ENCODE results near the gene CHAD. TPM values are rescaled to one million over a fixed set of nuclear protein-coding genes. Genes with fewer than 3 reads are reported as not detected.

The CHAD gene
- total RNA-seq, 3 donors from 2014 or later = 2.3 to 5.6 TPM; not detected in 1

DNA sequence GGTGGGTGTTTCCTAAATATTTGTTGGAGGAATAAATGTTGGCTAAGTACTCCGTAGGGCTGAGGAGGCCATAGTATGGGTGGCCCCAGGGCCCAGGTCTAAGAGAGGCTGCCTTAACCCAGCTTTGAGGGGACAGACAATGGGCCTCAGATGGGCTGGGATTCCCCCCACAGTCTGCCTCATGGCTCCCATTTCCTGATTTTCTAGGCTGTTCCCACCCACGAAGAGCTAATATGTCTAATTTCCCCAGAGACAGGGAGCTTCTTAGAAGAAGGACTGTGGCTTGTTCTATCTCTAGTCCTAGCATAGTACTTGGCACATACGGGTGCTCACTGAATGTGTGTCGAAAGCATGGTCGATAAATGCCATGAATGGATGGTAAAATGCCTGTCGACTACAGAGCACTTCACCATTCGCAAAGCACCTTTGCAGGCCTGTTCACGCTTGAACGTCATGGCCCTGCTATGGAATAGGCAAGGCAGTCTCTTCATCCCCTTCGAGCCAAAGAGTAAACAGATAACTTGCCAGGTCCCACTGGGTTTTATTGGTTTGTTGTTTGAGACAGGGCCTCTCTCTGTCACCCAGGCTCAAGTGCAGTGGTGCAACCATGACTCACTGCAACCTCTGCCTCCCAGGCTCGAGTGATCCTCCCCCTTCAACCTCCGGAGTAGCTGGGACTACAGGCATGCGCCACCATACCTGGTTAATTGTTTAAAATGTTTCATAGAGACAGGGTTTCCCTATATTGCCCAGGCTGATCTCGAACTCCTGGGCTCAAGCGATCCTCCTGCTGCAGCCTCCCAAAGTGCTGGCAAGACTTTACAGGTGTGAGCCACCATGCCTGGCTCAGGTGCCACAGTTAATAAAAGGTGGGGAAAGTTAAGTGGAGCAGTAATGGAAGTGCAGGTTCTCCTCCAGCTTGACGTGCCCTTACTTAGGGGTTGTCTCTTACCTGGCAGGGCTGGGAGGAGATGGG, 9.7 kb downstream of the CHAD start:
- TF ChIP-seq POLR2AphosphoS5 (IDR thresholded peaks at IDR 0.05) (no peak), POLR2A (IDR thresholded peaks at IDR 0.05) (no peak)
- TF ChIP-seq, protein P1, sequence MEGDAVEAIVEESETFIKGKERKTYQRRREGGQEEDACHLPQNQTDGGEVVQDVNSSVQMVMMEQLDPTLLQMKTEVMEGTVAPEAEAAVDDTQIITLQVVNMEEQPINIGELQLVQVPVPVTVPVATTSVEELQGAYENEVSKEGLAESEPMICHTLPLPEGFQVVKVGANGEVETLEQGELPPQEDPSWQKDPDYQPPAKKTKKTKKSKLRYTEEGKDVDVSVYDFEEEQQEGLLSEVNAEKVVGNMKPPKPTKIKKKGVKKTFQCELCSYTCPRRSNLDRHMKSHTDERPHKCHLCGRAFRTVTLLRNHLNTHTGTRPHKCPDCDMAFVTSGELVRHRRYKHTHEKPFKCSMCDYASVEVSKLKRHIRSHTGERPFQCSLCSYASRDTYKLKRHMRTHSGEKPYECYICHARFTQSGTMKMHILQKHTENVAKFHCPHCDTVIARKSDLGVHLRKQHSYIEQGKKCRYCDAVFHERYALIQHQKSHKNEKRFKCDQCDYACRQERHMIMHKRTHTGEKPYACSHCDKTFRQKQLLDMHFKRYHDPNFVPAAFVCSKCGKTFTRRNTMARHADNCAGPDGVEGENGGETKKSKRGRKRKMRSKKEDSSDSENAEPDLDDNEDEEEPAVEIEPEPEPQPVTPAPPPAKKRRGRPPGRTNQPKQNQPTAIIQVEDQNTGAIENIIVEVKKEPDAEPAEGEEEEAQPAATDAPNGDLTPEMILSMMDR (IDR thresholded peaks at IDR 0.05) = no peak
- H3K9me3 ChIP-seq = no peaks in the 10 kb centered on the region
- no peaks in the 10 kb centered on the region for H3K4me1 ChIP-seq
- H3K4me3 ChIP-seq = no peak overlapping the region
- intact Hi-C loops (cut with DNase I; ENCODE audit: low total_unique reads) = no loop called here
- no peak for DNase-seq (ENCODE audit: low spot score in 2 of 2)
- no peak overlapping the region for H3K27ac ChIP-seq
- H3K27me3 ChIP-seq = no peaks in the 10 kb centered on the region
- peaks cover 4% of the 10 kb centered on the region for H3K36me3 ChIP-seq

DNA sequence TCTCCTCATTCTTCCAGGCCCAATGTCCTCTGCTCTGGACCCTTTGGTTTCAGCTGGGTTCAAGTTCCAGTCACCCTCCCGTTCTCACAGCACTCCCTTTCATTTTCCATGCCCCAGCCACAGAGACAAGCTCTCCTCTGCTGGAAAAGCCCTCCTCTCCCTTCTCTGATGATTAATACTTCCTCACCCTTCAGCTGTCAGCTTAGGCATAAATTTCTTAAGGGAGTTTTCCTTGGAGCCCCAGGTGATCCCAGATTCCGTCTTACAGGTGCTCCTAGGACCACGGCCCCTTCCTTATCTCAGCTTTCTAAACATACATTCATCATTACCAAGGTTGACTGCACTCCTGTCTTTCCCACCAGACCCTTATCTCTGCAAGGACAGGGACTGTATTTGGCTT, 10.4 kb downstream of the CHAD start:
- no peak for DNase-seq (ENCODE audit: low spot score in 2 of 2)
- no peaks in the 10 kb centered on the region for H3K27me3 ChIP-seq
- no peaks in the 10 kb centered on the region for H3K9me3 ChIP-seq
- TF ChIP-seq, protein P1 (IDR thresholded peaks at IDR 0.05) = no peak
- TF ChIP-seq POLR2A (IDR thresholded peaks at IDR 0.05) = no peak
- TF ChIP-seq POLR2AphosphoS5 (IDR thresholded peaks at IDR 0.05) = no peak
- no peak overlapping the region for H3K27ac ChIP-seq
- peaks cover 4% of the 10 kb centered on the region for H3K36me3 ChIP-seq
- intact Hi-C loops (cut with DNase I; ENCODE audit: low total_unique reads) = no loop called here
- no peak overlapping the region for H3K4me3 ChIP-seq
- no peaks in the 10 kb centered on the region for H3K4me1 ChIP-seq

DNA sequence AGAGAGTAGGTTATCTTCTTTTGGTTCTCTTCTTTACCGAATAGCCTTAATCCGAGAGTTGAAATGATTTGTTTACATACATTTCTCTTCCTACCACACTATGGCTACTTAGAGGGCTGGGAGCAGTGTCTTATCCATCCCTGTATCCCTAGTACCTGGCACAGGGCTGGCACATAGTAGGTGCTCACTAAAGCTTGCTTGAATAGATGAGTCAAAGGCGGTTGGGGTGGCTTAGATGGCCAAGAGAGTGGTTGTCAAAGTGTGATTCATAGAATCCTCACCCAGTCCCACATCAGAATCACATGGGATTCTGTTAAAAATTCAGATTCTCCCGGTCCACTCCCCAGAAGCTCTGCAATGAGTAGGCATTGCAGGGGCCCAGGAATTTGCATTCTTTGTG, 11.1 kb downstream of the CHAD start:
- no peak overlapping the region for H3K27ac ChIP-seq
- TF ChIP-seq, protein P1 (IDR thresholded peaks at IDR 0.05) = no peak
- TF ChIP-seq POLR2A (IDR thresholded peaks at IDR 0.05) = no peak
- no peak for TF ChIP-seq POLR2AphosphoS5 (IDR thresholded peaks at IDR 0.05)
- DNase-seq (ENCODE audit: low spot score in 2 of 2) = no peak
- H3K4me1 ChIP-seq = no peaks in the 10 kb centered on the region
- H3K9me3 ChIP-seq = no peaks in the 10 kb centered on the region
- intact Hi-C loops (cut with DNase I; ENCODE audit: low total_unique reads) = no loop called here
- H3K36me3 ChIP-seq = no peaks in the 10 kb centered on the region
- H3K27me3 ChIP-seq = no peaks in the 10 kb centered on the region
- no peak overlapping the region for H3K4me3 ChIP-seq

DNA sequence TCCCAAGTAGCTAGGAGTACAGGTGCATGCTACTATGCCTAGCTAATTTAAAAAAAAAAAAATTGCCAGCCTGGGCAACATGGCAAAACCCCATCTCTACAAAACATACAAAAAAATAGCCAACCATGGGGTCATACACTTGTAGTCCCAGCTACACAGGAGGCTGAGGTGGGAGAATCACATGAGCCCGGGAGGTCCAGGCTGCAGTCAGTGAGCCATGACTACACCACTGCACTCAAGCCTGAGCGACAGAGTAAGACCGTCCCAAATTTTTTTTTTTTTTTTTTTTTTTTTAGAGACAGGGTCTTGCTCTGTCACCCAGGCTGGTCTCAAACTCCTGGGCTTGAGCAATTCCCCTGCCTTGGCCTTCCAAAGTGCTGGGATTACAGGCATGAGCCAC, 14.8 kb downstream of the CHAD start:
- H3K9me3 ChIP-seq = no peaks in the 10 kb centered on the region
- no peak overlapping the region for H3K4me3 ChIP-seq
- no peak for DNase-seq (ENCODE audit: low spot score in 2 of 2)
- H3K27me3 ChIP-seq = no peaks in the 10 kb centered on the region
- H3K36me3 ChIP-seq = no peaks in the 10 kb centered on the region
- no peaks in the 10 kb centered on the region for H3K4me1 ChIP-seq
- no peak overlapping the region for H3K27ac ChIP-seq
- intact Hi-C loops (cut with DNase I; ENCODE audit: low total_unique reads) = no loop called here
- TF ChIP-seq POLR2A (IDR thresholded peaks at IDR 0.05) (no peak), POLR2AphosphoS5 (IDR thresholded peaks at IDR 0.05) (no peak)
- TF ChIP-seq, protein P1 (IDR thresholded peaks at IDR 0.05) = no peak

DNA sequence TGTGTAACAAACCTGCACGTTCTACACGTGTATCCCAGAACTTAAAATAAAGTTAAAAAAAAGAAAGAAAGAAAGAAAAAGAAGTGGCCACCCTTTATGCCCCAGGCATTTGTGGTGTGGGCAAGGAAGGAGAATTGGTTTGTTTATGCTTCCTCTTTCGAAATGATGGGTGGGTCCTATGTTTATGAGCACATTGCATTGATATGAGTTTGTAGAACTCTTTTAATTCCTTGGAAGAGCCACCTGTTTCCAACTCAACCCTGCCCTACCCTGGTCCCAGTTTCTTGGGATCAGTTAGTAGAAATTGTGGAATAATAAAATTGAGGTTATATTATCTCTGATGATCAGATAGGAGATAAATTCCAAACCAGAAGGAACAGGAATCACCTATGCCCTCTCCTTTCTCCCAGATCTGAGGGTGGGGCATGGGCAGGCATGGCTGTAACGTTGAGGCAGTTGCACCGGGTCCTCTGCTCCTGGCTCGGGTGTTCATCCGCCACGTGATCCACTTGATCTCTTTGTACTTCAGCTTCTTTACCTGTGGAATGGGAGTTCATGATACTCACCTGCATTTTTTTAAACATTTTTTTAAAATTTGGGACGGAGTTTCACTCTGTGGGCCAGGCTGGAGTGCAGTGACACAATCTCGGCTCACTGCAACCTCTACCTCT, 15.9 kb downstream of the CHAD start:
- intact Hi-C loops (cut with DNase I; ENCODE audit: low total_unique reads) = no loop called here
- H3K27ac ChIP-seq = peak overlapping the region in 1 of 2 donors; percentile 14
- DNase-seq (ENCODE audit: low spot score in 2 of 2) = no peak
- no peaks in the 10 kb centered on the region for H3K36me3 ChIP-seq
- H3K9me3 ChIP-seq = no peaks in the 10 kb centered on the region
- no peaks in the 10 kb centered on the region for H3K27me3 ChIP-seq
- TF ChIP-seq, protein P1 (IDR thresholded peaks at IDR 0.05) = no peak
- TF ChIP-seq POLR2AphosphoS5 (IDR thresholded peaks at IDR 0.05) (no peak), POLR2A (IDR thresholded peaks at IDR 0.05) (no peak)
- no peaks in the 10 kb centered on the region for H3K4me1 ChIP-seq
- no peak overlapping the region for H3K4me3 ChIP-seq
